ENCODE data around the gene RCOR1. TPM values are rescaled to one million over a fixed set of nuclear protein-coding genes. Genes with fewer than 3 reads are reported as not detected.
A peak's percentile ranks its signal among the peaks of the same experiment; 100 is the strongest.

Gene RCOR1
- total and polyA plus RNA-seq, 2 experiments from 2014 or later, result 9.9 to 30.2 TPM

DNA sequence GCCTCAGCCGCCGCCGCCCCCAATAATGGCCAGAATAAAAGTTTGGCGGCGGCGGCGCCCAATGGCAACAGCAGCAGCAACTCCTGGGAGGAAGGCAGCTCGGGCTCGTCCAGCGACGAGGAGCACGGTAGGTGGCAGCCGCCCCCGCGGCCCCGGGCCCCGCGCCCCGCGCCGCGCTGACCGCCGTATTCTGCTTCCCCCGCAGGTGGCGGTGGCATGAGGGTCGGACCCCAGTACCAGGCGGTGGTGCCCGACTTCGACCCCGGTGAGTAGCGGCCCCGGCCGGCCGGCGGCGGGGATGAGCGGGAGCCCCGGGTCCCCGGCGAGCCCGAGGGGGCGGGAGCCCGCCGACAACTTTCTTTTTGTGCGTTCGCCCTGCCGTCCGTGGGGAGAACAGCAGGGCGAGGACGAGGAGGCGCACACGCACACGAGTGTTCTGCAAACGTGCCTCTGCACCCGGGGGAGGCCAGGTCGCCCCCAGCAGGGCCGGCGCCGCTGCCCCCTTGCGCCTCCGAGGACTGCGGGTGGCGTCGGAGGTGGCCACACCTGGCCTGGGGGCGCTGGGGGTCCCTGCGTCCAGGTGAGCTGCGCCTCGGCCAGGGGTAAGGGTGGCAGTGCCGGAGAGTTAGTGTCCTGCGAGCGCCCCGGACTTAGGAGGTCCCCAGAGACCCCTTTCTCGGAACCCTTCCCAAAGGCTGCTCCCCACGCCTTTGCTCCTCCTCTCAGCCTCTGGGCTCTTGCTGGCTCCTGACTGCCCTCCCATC is 794 bp downstream of the RCOR1 start:
- Histone ChIP-seq H3K4me3 (peak overlapping the region; percentile 75), H3K9me3 (ENCODE audit: low read depth) (no peaks in the 10 kb centered on the region), H2AFZ (no peak overlapping the region), H3K27me3 (no peaks in the 10 kb centered on the region), H3K27ac (peak overlapping the region; percentile 93), H3K79me2 (peaks cover 53% of the 10 kb centered on the region), H3K9me2 (replicated peaks; ENCODE audit: insufficient read depth) (no peaks in the 10 kb centered on the region), H3K4me2 (peak overlapping the region; percentile 79), H4K20me1 (ENCODE audit: insufficient read depth, poor library complexity, severe bottlenecking) (peaks cover 28% of the 10 kb centered on the region), H3K36me3 (replicated peaks; ENCODE audit: insufficient read depth, low read depth) (no peaks in the 10 kb centered on the region), H3K4me1 (ENCODE audit: insufficient read depth) (peaks cover 19% of the 10 kb centered on the region)
- peak; percentile 67 for DNase-seq (ENCODE audit: low spot score)
- WGBS (ENCODE audit: low lambda C conversion rate, missing lambda C conversion rate), result under 1% methylated on average over 32 of the region's 75 CpGs
- TF ChIP-seq EZH2 (IDR thresholded peaks at IDR 0.05; ENCODE audit: borderline replicate concordance) (no peak), CTCF (IDR thresholded peaks at IDR 0.05; ENCODE audit: poor library complexity) (peak; percentile 28), EZH2phosphoT487 (IDR thresholded peaks at IDR 0.05; ENCODE audit: low read depth, severe bottlenecking, unreplicated experiment) (no peak)

- 0% methylated on average over 6 of the region's 6 CpGs for WGBS (ENCODE audit: low lambda C conversion rate, missing lambda C conversion rate)
- H3K9me2 ChIP-seq (replicated peaks; ENCODE audit: insufficient read depth), result no peaks in the 10 kb centered on the region
- no peaks in the 10 kb centered on the region for H3K36me3 ChIP-seq (replicated peaks; ENCODE audit: insufficient read depth, low read depth)
- no peak overlapping the region for H2AFZ ChIP-seq
- peak overlapping the region; percentile 93 for H3K27ac ChIP-seq
- H4K20me1 ChIP-seq (ENCODE audit: insufficient read depth, poor library complexity, severe bottlenecking), result peaks cover 29% of the 10 kb centered on the region
- H3K4me2 ChIP-seq, result peak overlapping the region; percentile 79
- DNase-seq (ENCODE audit: low spot score), result no peak
- peaks cover 58% of the 10 kb centered on the region for H3K79me2 ChIP-seq
- H3K4me3 ChIP-seq, result peak overlapping the region; percentile 75
- H3K4me1 ChIP-seq (ENCODE audit: insufficient read depth), result peaks cover 19% of the 10 kb centered on the region
- no peaks in the 10 kb centered on the region for H3K9me3 ChIP-seq (ENCODE audit: low read depth)
- no peaks in the 10 kb centered on the region for H3K27me3 ChIP-seq
- TF ChIP-seq EZH2 (IDR thresholded peaks at IDR 0.05; ENCODE audit: borderline replicate concordance), result no peak
- TF ChIP-seq EZH2phosphoT487 (IDR thresholded peaks at IDR 0.05; ENCODE audit: low read depth, severe bottlenecking, unreplicated experiment), result no peak
- TF ChIP-seq CTCF (IDR thresholded peaks at IDR 0.05; ENCODE audit: poor library complexity), result no peak
Observed at GRCh38 chr14:102593825-102594137, 1.3 kb downstream of the RCOR1 start.

- Histone ChIP-seq H3K4me1 (ENCODE audit: insufficient read depth) (peaks cover 19% of the 10 kb centered on the region), H3K4me2 (peak overlapping the region; percentile 79), H3K36me3 (replicated peaks; ENCODE audit: insufficient read depth, low read depth) (no peaks in the 10 kb centered on the region), H3K4me3 (peak overlapping the region; percentile 75), H2AFZ (no peak overlapping the region), H3K79me2 (peaks cover 67% of the 10 kb centered on the region), H4K20me1 (ENCODE audit: insufficient read depth, poor library complexity, severe bottlenecking) (peaks cover 37% of the 10 kb centered on the region), H3K27ac (no peak overlapping the region), H3K27me3 (no peaks in the 10 kb centered on the region), H3K9me3 (ENCODE audit: low read depth) (no peaks in the 10 kb centered on the region), H3K9me2 (replicated peaks; ENCODE audit: insufficient read depth) (no peaks in the 10 kb centered on the region)
- TF ChIP-seq CTCF (IDR thresholded peaks at IDR 0.05; ENCODE audit: poor library complexity), result peak; percentile 66
- TF ChIP-seq EZH2phosphoT487 (IDR thresholded peaks at IDR 0.05; ENCODE audit: low read depth, severe bottlenecking, unreplicated experiment), result no peak
- 16% methylated on average over 7 of the region's 7 CpGs for WGBS (ENCODE audit: low lambda C conversion rate, missing lambda C conversion rate)
- peak; percentile 80 for DNase-seq (ENCODE audit: low spot score)
Observed at GRCh38 chr14:102594514-102595175, 2.2 kb downstream of the RCOR1 start.

All from hepatocyte (in vitro differentiated cells).